ENCODE measurements around the gene ZNF24. TPM values are rescaled to one million over a fixed set of nuclear protein-coding genes. Genes with fewer than 3 reads are reported as not detected.

The ZNF24 gene
- total and polyA plus RNA-seq, 2 of the 4 experiments (the other 2 are of a cell fraction) = 7.6 to 20.8 TPM

GRCh38 chr18:35387152-35387571 lies 42.9 kb upstream of the ZNF24 start:
- H3K4me3 ChIP-seq (ENCODE audit: insufficient read depth, low read depth, low read length) = no peak overlapping the region
- no peak overlapping the region for H3K9ac ChIP-seq (ENCODE audit: low read depth, low read length)
- 0 out of 2 replicates have a peak overlapping the region, but pooled peaks have one; percentile 36 for H3K23ac ChIP-seq (ENCODE audit: low read depth, low read length)
- H2BK120ac ChIP-seq (ENCODE audit: low read depth, low read length) = no peak overlapping the region
- no peak overlapping the region for H2AFZ ChIP-seq (replicated peaks; ENCODE audit: low read length, poor library complexity)
- no peak overlapping the region for H2BK20ac ChIP-seq (ENCODE audit: low read depth, low read length)
- no peak overlapping the region; the same call in 2 of the 3 replicates for H2BK15ac ChIP-seq (ENCODE audit: low read depth, low read length)
- no peak overlapping the region for H4K91ac ChIP-seq (ENCODE audit: insufficient read depth, low read depth, low read length)
- POLR2A ChIA-PET (ENCODE audit: unreplicated experiment) = no interaction called here
- in situ Hi-C loops (cut with MboI; ENCODE audit: low sequenced_read_pairs) (loop anchor here (25.0 kb wide), 1 partner anchor 575 kb away; the partner anchor contains the start of gene RMP24), dilution Hi-C loops (cut with HindIII; ENCODE audit: low sequenced_read_pairs, unreplicated experiment) (no loop called here), intact Hi-C loops (cut with micrococcal nuclease) (loop anchor here (2.0 kb wide), 1 partner anchor 366 kb away; no protein-coding TSS in a partner anchor)
- WGBS, 2 experiments (ENCODE audit: extremely low coverage in 2 of 2, insufficient read length in 1 of 2) = no CpG with 5 or more reads among the region's 3 CpGs
- no peaks in the 10 kb centered on the region; the same call in 1 of the 2 replicates for H3K9me1 ChIP-seq (ENCODE audit: insufficient read depth, low read length)
- no peak overlapping the region for H3K4me2 ChIP-seq (ENCODE audit: low read depth, low read length)
- H3K56ac ChIP-seq (ENCODE audit: extremely low read depth, insufficient read depth, low read length) = no peak overlapping the region
- H4K20me1 ChIP-seq (ENCODE audit: insufficient read depth, low read length) = no peaks in the 10 kb centered on the region
- no peaks in the 10 kb centered on the region for H3K36me3 ChIP-seq (ENCODE audit: control insufficient read depth, insufficient read depth, low read length)
- H3K4me1 ChIP-seq (ENCODE audit: control insufficient read depth, insufficient read depth, low read length) = no peaks in the 10 kb centered on the region; the same call in 1 of the 2 replicates
- H3K9me3 ChIP-seq (ENCODE audit: control insufficient read depth, insufficient read depth, low read length) = peaks cover 3% of the 10 kb centered on the region
- no peak overlapping the region for H4K8ac ChIP-seq (ENCODE audit: low read depth in 2 of 2, low read length in 2 of 2)
- no peak overlapping the region for H2BK5ac ChIP-seq (ENCODE audit: low read depth, low read length, poor library complexity, severe bottlenecking)
- TF ChIP-seq NFE2L2 (IDR thresholded peaks at IDR 0.05; ENCODE audit: low read depth, low read length) (no peak), CTCF (conservative IDR thresholded peaks at IDR 0.05; ENCODE audit: low read depth, low read length) (peak; percentile 12; the same call in 1 of the 2 replicates), CHD1 (IDR thresholded peaks at IDR 0.05; ENCODE audit: low read depth, low read length) (no peak)
- no peak overlapping the region for H3K14ac ChIP-seq (replicated peaks; ENCODE audit: low read depth, low read length)
- ATAC-seq (ENCODE audit: low read depth) (no peak), DNase-seq (peak; percentile 46)
- H3K27ac ChIP-seq (ENCODE audit: insufficient read depth, low read length) = no peak overlapping the region
- no peak overlapping the region for H3K18ac ChIP-seq (ENCODE audit: low read depth, low read length)
- H3K79me1 ChIP-seq (ENCODE audit: low read depth in 1 of 2, low read length in 2 of 2) = no peaks in the 10 kb centered on the region
- no peak overlapping the region for H2AK9ac ChIP-seq (replicated peaks; ENCODE audit: low read depth, low read length, poor library complexity)
- CTCF ChIA-PET = interaction anchor here (0.7 to 1.7 kb wide), 8 partner anchors 8 to 563 kb away, joined by 3 to 19 read pairs (median 4); partner anchors contain the start of gene ZNF396
- no peak overlapping the region for H2AK5ac ChIP-seq (ENCODE audit: low read depth, low read length)
- no peak overlapping the region for H4K5ac ChIP-seq (ENCODE audit: low read depth, low read length)
- BruUV-seq (replicated peaks) = no TSS peak
- H3K4ac ChIP-seq (ENCODE audit: low read depth, low read length) = no peak overlapping the region
- peaks cover 5% of the 10 kb centered on the region for H3K27me3 ChIP-seq (ENCODE audit: control insufficient read depth, insufficient read depth, low read length)
